Measurements from ENCODE around the gene XIAP. TPM values are rescaled to one million over a fixed set of nuclear protein-coding genes. Genes with fewer than 3 reads are reported as not detected.

Gene XIAP
- total and polyA plus RNA-seq, 9 of the 15 experiments (the other 6 are each of a cell fraction or from before 2014, with no cell fraction given): 5.7 to 40.5 (median 19.8) TPM

DNA sequence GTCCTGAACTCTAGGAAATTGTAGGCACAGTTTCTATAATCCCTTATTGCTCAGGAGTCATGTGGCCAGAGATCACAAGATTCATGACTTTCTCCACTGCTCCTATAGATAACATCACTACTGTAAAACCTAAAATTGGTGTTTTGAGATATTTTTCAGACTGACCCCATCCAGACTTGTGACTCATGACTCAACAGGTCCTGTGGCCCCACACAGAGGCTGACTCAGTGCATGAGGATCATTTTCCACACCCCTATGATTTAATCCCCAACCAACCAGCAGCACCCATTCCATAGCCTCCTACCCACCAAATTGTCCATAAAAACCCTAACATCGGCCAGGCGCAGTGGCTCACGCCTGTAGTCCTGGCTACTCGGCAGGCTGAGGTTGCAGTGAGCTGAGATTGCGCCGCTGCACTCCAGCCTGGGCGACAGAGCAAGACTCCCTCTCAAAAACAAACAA, 13.2 kb upstream of the XIAP start (continued):
- TF ChIP-seq, protein P1, sequence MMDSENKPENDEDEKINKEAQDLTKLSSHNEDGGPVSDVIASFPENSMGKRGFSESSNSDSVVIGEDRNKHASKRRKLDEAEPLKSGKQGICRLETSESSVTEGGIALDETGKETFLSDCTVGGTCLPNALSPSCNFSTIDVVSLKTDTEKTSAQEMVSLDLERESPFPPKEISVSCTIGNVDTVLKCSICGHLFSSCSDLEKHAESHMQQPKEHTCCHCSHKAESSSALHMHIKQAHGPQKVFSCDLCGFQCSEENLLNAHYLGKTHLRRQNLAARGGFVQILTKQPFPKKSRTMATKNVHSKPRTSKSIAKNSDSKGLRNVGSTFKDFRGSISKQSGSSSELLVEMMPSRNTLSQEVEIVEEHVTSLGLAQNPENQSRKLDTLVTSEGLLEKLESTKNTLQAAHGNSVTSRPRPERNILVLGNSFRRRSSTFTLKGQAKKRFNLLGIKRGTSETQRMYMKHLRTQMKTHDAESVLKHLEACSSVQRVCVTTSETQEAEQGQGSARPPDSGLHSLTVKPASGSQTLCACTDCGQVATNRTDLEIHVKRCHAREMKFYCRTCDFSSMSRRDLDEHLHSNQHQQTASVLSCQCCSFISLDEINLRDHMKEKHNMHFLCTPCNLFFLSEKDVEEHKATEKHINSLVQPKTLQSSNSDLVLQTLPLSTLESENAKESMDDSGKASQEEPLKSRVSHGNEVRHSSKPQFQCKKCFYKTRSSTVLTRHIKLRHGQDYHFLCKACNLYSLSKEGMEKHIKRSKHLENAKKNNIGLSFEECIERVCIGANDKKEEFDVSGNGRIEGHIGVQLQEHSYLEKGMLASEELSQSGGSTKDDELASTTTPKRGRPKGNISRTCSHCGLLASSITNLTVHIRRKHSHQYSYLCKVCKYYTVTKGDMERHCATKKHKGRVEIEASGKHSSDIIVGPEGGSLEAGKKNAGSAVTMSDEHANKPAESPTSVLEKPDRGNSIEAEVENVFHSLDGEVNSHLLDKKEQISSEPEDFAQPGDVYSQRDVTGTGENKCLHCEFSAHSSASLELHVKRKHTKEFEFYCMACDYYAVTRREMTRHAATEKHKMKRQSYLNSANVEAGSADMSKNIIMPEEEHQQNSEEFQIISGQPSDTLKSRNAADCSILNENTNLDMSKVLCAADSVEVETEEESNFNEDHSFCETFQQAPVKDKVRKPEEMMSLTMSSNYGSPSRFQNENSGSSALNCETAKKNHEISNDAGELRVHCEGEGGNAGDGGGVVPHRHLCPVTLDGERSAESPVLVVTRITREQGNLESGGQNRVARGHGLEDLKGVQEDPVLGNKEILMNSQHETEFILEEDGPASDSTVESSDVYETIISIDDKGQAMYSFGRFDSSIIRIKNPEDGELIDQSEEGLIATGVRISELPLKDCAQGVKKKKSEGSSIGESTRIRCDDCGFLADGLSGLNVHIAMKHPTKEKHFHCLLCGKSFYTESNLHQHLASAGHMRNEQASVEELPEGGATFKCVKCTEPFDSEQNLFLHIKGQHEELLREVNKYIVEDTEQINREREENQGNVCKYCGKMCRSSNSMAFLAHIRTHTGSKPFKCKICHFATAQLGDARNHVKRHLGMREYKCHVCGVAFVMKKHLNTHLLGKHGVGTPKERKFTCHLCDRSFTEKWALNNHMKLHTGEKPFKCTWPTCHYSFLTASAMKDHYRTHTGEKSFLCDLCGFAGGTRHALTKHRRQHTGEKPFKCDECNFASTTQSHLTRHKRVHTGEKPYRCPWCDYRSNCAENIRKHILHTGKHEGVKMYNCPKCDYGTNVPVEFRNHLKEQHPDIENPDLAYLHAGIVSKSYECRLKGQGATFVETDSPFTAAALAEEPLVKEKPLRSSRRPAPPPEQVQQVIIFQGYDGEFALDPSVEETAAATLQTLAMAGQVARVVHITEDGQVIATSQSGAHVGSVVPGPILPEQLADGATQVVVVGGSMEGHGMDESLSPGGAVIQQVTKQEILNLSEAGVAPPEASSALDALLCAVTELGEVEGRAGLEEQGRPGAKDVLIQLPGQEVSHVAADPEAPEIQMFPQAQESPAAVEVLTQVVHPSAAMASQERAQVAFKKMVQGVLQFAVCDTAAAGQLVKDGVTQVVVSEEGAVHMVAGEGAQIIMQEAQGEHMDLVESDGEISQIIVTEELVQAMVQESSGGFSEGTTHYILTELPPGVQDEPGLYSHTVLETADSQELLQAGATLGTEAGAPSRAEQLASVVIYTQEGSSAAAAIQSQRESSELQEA (IDR thresholded peaks at IDR 0.05; ENCODE audit: low read depth): no peak
- TF ChIP-seq RBFOX2 (IDR thresholded peaks at IDR 0.05; ENCODE audit: low read depth, low read length) (no peak), ZNF133 (CRISPR knock-in tag; IDR thresholded peaks at IDR 0.05) (no peak), CXXC5 (CRISPR knock-in tag; IDR thresholded peaks at IDR 0.05) (no peak), ZC3H8 (IDR thresholded peaks at IDR 0.05) (no peak), ZNF57 (CRISPR knock-in tag; IDR thresholded peaks at IDR 0.05) (no peak), CBX1 (IDR thresholded peaks at IDR 0.05; ENCODE audit: low read depth) (no peak), FOXA1 (IDR thresholded peaks at IDR 0.05; ENCODE audit: borderline replicate concordance) (no peak), ESRRB (CRISPR knock-in tag; IDR thresholded peaks at IDR 0.05; ENCODE audit: borderline replicate concordance) (no peak), NCOA1 (IDR thresholded peaks at IDR 0.05; ENCODE audit: low read depth) (no peak), STAT5B (CRISPR knock-in tag; IDR thresholded peaks at IDR 0.05) (no peak), EHMT2 (IDR thresholded peaks at IDR 0.05) (no peak), TAF15 (IDR thresholded peaks at IDR 0.05; ENCODE audit: low read depth, low read length) (no peak), ZNF551 (CRISPR knock-in tag; IDR thresholded peaks at IDR 0.05) (no peak), CBFA2T3 (IDR thresholded peaks at IDR 0.05) (peak; percentile 44), ZNF311 (CRISPR knock-in tag; IDR thresholded peaks at IDR 0.05) (no peak), GABPB1 (CRISPR knock-in tag; IDR thresholded peaks at IDR 0.05) (no peak)
- TF ChIP-seq, protein P2, sequence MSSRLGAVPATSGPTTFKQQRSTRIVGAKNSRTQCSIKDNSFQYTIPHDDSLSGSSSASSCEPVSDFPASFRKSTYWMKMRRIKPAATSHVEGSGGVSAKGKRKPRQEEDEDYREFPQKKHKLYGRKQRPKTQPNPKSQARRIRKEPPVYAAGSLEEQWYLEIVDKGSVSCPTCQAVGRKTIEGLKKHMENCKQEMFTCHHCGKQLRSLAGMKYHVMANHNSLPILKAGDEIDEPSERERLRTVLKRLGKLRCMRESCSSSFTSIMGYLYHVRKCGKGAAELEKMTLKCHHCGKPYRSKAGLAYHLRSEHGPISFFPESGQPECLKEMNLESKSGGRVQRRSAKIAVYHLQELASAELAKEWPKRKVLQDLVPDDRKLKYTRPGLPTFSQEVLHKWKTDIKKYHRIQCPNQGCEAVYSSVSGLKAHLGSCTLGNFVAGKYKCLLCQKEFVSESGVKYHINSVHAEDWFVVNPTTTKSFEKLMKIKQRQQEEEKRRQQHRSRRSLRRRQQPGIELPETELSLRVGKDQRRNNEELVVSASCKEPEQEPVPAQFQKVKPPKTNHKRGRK (tag; IDR thresholded peaks at IDR 0.05): no peak
- TF ChIP-seq, protein P3, sequence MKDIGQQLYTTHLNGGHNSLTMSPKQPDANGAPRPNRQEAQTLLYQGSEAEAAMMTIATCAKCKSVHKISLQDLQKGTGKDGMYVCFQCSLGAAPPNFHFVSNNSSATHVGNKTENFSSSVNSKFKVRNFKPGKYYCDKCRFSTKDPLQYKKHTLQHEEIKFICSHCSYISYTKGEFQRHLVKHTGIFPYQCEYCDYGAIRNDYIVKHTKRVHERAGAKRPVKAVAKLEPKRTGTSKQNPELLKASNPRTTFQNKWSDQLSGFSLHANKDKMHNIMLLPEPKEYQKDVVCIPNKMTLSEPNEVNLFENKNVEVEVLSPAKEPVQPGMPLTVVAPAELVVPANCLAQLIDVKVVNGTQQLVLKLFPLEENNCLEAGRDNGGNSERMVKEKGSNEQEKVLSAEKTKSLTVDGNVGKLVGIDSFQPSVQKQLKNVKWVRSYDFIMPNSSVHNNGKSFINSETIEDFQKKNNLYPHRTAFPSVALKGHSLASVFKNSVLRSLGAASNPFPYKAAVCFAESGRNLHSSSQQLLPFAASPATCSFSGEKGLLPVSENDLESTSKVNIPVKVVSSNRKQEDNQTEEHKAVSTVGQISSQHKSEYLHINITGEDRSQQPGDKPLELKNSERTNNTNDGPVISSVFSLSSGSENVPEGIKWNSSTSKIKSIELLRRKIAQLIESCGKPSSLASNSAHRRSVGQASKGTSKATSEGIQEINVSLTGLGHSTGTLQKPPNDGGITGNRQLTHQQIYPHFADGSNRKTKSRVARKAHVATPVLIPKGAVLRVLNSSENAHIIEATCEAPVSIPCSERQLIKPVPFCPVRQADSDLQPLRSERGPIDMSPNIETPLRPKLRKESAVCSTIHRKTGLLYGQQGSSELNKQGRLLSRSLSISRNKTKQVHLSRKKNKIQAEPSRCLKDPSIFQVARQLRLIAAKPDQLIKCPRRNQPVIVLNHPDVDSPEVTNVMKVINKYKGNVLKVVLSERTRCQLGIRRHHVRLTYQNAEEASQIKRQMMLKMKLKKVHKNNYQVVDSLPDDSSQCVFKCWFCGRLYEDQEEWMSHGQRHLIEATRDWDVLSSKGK (CRISPR knock-in tag; IDR thresholded peaks at IDR 0.05): no peak
